Measurements from ENCODE around the gene MVB12A.

MVB12A gene

DNA sequence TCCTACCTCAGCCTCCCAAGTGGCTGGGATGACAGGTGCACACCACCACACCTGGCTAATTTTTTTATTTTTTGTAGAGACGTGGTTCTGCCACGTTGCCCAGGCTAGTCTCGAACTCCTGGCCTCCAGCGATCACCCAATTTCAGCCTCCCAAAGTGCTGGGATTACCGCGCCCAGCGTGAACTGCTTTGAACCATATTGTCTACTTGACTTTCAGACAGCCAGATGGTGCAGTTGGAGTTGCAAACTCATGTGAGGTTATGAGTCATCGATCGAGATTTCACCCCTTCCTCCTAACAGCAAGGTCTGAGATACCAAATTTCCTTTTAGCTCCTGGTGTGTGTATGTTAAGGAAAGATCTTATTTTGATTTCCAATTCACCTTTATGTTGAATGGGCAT is 53.2 kb downstream of the MVB12A start:
- TF ChIP-seq FOXP2 (optimal IDR thresholded peaks at IDR 0.05; ENCODE audit: borderline replicate concordance, extremely low read depth, extremely low read length, insufficient read depth): no peak
- TF ChIP-seq SIN3A (IDR thresholded peaks at IDR 0.05; ENCODE audit: borderline replicate concordance, insufficient read depth, low read length): no peak
- TF ChIP-seq TAF1 (IDR thresholded peaks at IDR 0.05; ENCODE audit: borderline replicate concordance, insufficient read depth, low read length): no peak
- TF ChIP-seq POLR2AphosphoS5 (IDR thresholded peaks at IDR 0.05; ENCODE audit: low read depth, low read length): no peak
- TF ChIP-seq, protein P1, sequence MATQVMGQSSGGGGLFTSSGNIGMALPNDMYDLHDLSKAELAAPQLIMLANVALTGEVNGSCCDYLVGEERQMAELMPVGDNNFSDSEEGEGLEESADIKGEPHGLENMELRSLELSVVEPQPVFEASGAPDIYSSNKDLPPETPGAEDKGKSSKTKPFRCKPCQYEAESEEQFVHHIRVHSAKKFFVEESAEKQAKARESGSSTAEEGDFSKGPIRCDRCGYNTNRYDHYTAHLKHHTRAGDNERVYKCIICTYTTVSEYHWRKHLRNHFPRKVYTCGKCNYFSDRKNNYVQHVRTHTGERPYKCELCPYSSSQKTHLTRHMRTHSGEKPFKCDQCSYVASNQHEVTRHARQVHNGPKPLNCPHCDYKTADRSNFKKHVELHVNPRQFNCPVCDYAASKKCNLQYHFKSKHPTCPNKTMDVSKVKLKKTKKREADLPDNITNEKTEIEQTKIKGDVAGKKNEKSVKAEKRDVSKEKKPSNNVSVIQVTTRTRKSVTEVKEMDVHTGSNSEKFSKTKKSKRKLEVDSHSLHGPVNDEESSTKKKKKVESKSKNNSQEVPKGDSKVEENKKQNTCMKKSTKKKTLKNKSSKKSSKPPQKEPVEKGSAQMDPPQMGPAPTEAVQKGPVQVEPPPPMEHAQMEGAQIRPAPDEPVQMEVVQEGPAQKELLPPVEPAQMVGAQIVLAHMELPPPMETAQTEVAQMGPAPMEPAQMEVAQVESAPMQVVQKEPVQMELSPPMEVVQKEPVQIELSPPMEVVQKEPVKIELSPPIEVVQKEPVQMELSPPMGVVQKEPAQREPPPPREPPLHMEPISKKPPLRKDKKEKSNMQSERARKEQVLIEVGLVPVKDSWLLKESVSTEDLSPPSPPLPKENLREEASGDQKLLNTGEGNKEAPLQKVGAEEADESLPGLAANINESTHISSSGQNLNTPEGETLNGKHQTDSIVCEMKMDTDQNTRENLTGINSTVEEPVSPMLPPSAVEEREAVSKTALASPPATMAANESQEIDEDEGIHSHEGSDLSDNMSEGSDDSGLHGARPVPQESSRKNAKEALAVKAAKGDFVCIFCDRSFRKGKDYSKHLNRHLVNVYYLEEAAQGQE (IDR thresholded peaks at IDR 0.05; ENCODE audit: insufficient read depth in 1 of 2, low read depth in 2 of 2, low read length in 2 of 2): no peak

Measured in PFSK-1 (cell line).